Measurements from ENCODE around the gene TRIM49D1. TPM values are rescaled to one million over a fixed set of nuclear protein-coding genes. Genes with fewer than 3 reads are reported as not detected.

TRIM49D1 gene
- total and polyA plus RNA-seq, 7 donors, result not detected

Small RNA genes within 50 kb of the gene (small RNA-seq; reads per million reads assigned to genes)
- 0 reads per million in 3 donors for gene AP004607.1

Other genes with a start within 250 kb of the TRIM49D1 start
- not detected for gene TRIM77, start 211.9 kb downstream of the TRIM49D1 start, total RNA-seq
- gene TRIM77, start 211.9 kb downstream of the TRIM49D1 start, polyA plus RNA-seq, result not detected
- gene TRIM49, start 113.7 kb downstream of the TRIM49D1 start, total RNA-seq, result not detected
- not detected for gene TRIM49, start 113.7 kb downstream of the TRIM49D1 start, polyA plus RNA-seq
- not detected for gene TRIM64B, start 43.8 kb downstream of the TRIM49D1 start, total RNA-seq
- not detected for gene TRIM64B, start 43.8 kb downstream of the TRIM49D1 start, polyA plus RNA-seq
- not detected for gene TRIM49D2, start 1.8 kb upstream of the TRIM49D1 start, total RNA-seq
- not detected for gene TRIM49D2, start 1.8 kb upstream of the TRIM49D1 start, polyA plus RNA-seq
- gene TRIM64, start 43.8 kb upstream of the TRIM49D1 start, total RNA-seq, result not detected
- not detected for gene TRIM64, start 43.8 kb upstream of the TRIM49D1 start, polyA plus RNA-seq
- gene TRIM49C, start 108.9 kb upstream of the TRIM49D1 start, total RNA-seq, result not detected
- not detected for gene TRIM49C, start 108.9 kb upstream of the TRIM49D1 start, polyA plus RNA-seq
- gene UBTFL1, start 163.7 kb upstream of the TRIM49D1 start, total RNA-seq, result not detected
- not detected for gene UBTFL1, start 163.7 kb upstream of the TRIM49D1 start, polyA plus RNA-seq
- gene NAALAD2, start 212.4 kb upstream of the TRIM49D1 start, total RNA-seq, result 1 to 10 TPM; 1.8 to 3.9 (median 3.7) TPM
- gene NAALAD2, start 212.4 kb upstream of the TRIM49D1 start, polyA plus RNA-seq, result under 1 TPM in 1 of 3 donors, not detected in 2; 0.31 TPM